ENCODE measurements around the gene INF2. TPM values are rescaled to one million over a fixed set of nuclear protein-coding genes. Genes with fewer than 3 reads are reported as not detected.
"Not testable (repeated sequence)": the region's sequence is repeated elsewhere in the genome, so short reads cannot be mapped to it uniquely, and the experiment has no call there.

Gene INF2
- total RNA-seq, 2 experiments from 2014 or later: 74.9 to 76.9 TPM

- ATAC-seq (ENCODE audit: poor library complexity): no peak
- no peaks in the 10 kb centered on the region for H3K9me3 Mint-ChIP-seq
- Histone ChIP-seq H3K4me1 (ENCODE audit: insufficient read depth, low read length) (peaks cover 46% of the 10 kb centered on the region), H3K9me3 (ENCODE audit: control insufficient read depth in 1 of 2, insufficient read depth in 1 of 2, low read length in 2 of 2) (peaks cover 0 to 20% of the 10 kb centered on the region in 2 experiments), H3K36me3 (ENCODE audit: insufficient read depth, low read length) (no peaks in the 10 kb centered on the region), H3K27ac (ENCODE audit: low read depth in 1 of 2, low read length in 2 of 2) (no peak overlapping the region), H3K4me3 (ENCODE audit: low read length) (no peak overlapping the region), H3K27me3 (ENCODE audit: control insufficient read depth in 1 of 2, insufficient read depth in 2 of 2, low read length in 2 of 2) (peaks cover 15 to 18% of the 10 kb centered on the region in 2 experiments)
- peak in 1 of 14 experiments; percentile 20 for DNase-seq
- H3K4me3 Mint-ChIP-seq: no peak overlapping the region
- intact Hi-C loops (cut with DNase I, micrococcal nuclease): no loop called here
- no peaks in the 10 kb centered on the region for H3K36me3 Mint-ChIP-seq (ENCODE audit: low read depth)
- TF ChIP-seq CTCF (IDR thresholded peaks at IDR 0.05): no peak
- no peak overlapping the region for H3K27ac Mint-ChIP-seq
- peaks cover 59% of the 10 kb centered on the region for H3K4me1 Mint-ChIP-seq (ENCODE audit: low read depth)
- peaks cover 6% of the 10 kb centered on the region for H3K27me3 Mint-ChIP-seq
- POLR2A ChIA-PET: interaction anchor here (0.8 kb wide), 1 partner anchor 35 kb away, joined by 3 read pairs; no protein-coding TSS in a partner anchor
- CTCF ChIA-PET: no interaction called here
Observed at GRCh38 chr14:104659764-104660523, 29.5 kb upstream of the INF2 start.

GRCh38 chr14:104660597-104660996, 28.8 kb upstream of the INF2 start:
- peak in 2 of 14 experiments; percentile 14 to 26 for DNase-seq
- TF ChIP-seq CTCF (IDR thresholded peaks at IDR 0.05): no peak
- H3K36me3 ChIP-seq (ENCODE audit: insufficient read depth, low read length): no peaks in the 10 kb centered on the region
- ChIA-PET CTCF (no interaction called here), POLR2A (interaction anchor here (0.8 kb wide), 1 partner anchor 35 kb away, joined by 3 read pairs; no protein-coding TSS in a partner anchor)
- no peak overlapping the region for H3K27ac Mint-ChIP-seq
- H3K9me3 Mint-ChIP-seq: no peaks in the 10 kb centered on the region
- H3K27ac ChIP-seq (ENCODE audit: low read depth in 1 of 2, low read length in 2 of 2): no peak overlapping the region
- peaks cover 6% of the 10 kb centered on the region for H3K27me3 Mint-ChIP-seq
- no peaks in the 10 kb centered on the region for H3K36me3 Mint-ChIP-seq (ENCODE audit: low read depth)
- no peak overlapping the region for H3K4me3 Mint-ChIP-seq
- H3K27me3 ChIP-seq (ENCODE audit: control insufficient read depth in 1 of 2, insufficient read depth in 2 of 2, low read length in 2 of 2): peaks cover 15 to 18% of the 10 kb centered on the region in 2 experiments
- H3K4me1 Mint-ChIP-seq (ENCODE audit: low read depth): peaks cover 65% of the 10 kb centered on the region
- H3K4me3 ChIP-seq (ENCODE audit: low read length): no peak overlapping the region
- peaks cover 0 to 17% of the 10 kb centered on the region in 2 experiments for H3K9me3 ChIP-seq (ENCODE audit: control insufficient read depth in 1 of 2, insufficient read depth in 1 of 2, low read length in 2 of 2)
- intact Hi-C loops (cut with DNase I, micrococcal nuclease): no loop called here
- ATAC-seq (ENCODE audit: poor library complexity): no peak
- peaks cover 53% of the 10 kb centered on the region for H3K4me1 ChIP-seq (ENCODE audit: insufficient read depth, low read length)

DNA sequence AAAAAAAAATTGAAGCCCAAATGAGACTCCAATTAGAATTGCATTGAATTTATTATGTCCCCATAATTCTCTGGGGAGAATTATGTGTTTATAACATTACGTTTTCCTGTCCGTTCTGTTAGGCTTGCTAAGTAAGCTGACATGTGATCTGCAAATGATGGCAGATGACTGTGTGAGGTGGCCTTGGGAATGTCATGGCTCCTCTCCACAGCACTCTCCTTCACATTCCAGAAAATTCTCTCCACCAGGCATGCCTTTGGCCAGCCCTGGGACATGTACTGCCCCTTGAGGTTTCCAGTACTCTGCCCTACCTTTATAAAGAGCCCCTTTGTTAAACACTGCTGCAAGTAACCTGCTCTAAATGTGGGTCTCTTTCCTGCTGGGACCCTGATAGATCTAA, 28.3 kb upstream of the INF2 start:
- Mint-ChIP-seq H3K27me3 (peaks cover 6% of the 10 kb centered on the region), H3K4me1 (ENCODE audit: low read depth) (peaks cover 65% of the 10 kb centered on the region), H3K36me3 (ENCODE audit: low read depth) (no peaks in the 10 kb centered on the region), H3K9me3 (no peaks in the 10 kb centered on the region), H3K4me3 (no peak overlapping the region), H3K27ac (no peak overlapping the region)
- Histone ChIP-seq H3K27ac (ENCODE audit: low read depth in 1 of 2, low read length in 2 of 2) (no peak overlapping the region), H3K9me3 (ENCODE audit: control insufficient read depth in 1 of 2, insufficient read depth in 1 of 2, low read length in 2 of 2) (peaks cover 0 to 17% of the 10 kb centered on the region in 2 experiments), H3K36me3 (ENCODE audit: insufficient read depth, low read length) (no peaks in the 10 kb centered on the region), H3K27me3 (ENCODE audit: control insufficient read depth in 1 of 2, insufficient read depth in 2 of 2, low read length in 2 of 2) (peaks cover 15 to 18% of the 10 kb centered on the region in 2 experiments), H3K4me1 (ENCODE audit: insufficient read depth, low read length) (peaks cover 58% of the 10 kb centered on the region), H3K4me3 (ENCODE audit: low read length) (no peak overlapping the region)
- DNase-seq: no peak
- no peak for TF ChIP-seq CTCF (IDR thresholded peaks at IDR 0.05)
- intact Hi-C loops (cut with DNase I, micrococcal nuclease): no loop called here
- no peak for ATAC-seq (ENCODE audit: poor library complexity)
- CTCF ChIA-PET: no interaction called here
- POLR2A ChIA-PET: no interaction called here

GRCh38 chr14:104661528-104662157, 27.8 kb upstream of the INF2 start:
- H3K27ac ChIP-seq (ENCODE audit: low read depth in 1 of 2, low read length in 2 of 2); DNase-seq; POLR2A ChIA-PET; intact Hi-C loops (cut with DNase I, micrococcal nuclease); H3K36me3 ChIP-seq (ENCODE audit: insufficient read depth, low read length); H3K4me3 ChIP-seq (ENCODE audit: low read length); H3K27ac Mint-ChIP-seq; ATAC-seq (ENCODE audit: poor library complexity); H3K4me3 Mint-ChIP-seq; H3K9me3 Mint-ChIP-seq; CTCF ChIA-PET; H3K36me3 Mint-ChIP-seq (ENCODE audit: low read depth); H3K27me3 Mint-ChIP-seq: not testable (repeated sequence)
- H3K9me3 ChIP-seq (ENCODE audit: control insufficient read depth in 1 of 2, insufficient read depth in 1 of 2, low read length in 2 of 2): peaks cover 0 to 17% of the 10 kb centered on the region in 2 experiments
- peaks cover 15 to 18% of the 10 kb centered on the region in 2 experiments for H3K27me3 ChIP-seq (ENCODE audit: control insufficient read depth in 1 of 2, insufficient read depth in 2 of 2, low read length in 2 of 2)
- H3K4me1 Mint-ChIP-seq (ENCODE audit: low read depth): peaks cover 61% of the 10 kb centered on the region
- peaks cover 60% of the 10 kb centered on the region for H3K4me1 ChIP-seq (ENCODE audit: insufficient read depth, low read length)

GRCh38 chr14:104662472-104662871, 26.9 kb upstream of the INF2 start:
- POLR2A ChIA-PET; ATAC-seq (ENCODE audit: poor library complexity); intact Hi-C loops (cut with DNase I, micrococcal nuclease); H3K27me3 Mint-ChIP-seq; DNase-seq; H3K27ac Mint-ChIP-seq; H3K4me3 Mint-ChIP-seq; H3K27ac ChIP-seq (ENCODE audit: low read depth in 1 of 2, low read length in 2 of 2); H3K36me3 ChIP-seq (ENCODE audit: insufficient read depth, low read length); H3K36me3 Mint-ChIP-seq (ENCODE audit: low read depth); CTCF ChIA-PET; H3K4me3 ChIP-seq (ENCODE audit: low read length); H3K9me3 Mint-ChIP-seq: not testable (repeated sequence)
- Histone ChIP-seq H3K9me3 (ENCODE audit: control insufficient read depth in 1 of 2, insufficient read depth in 1 of 2, low read length in 2 of 2) (peaks cover 0 to 17% of the 10 kb centered on the region in 2 experiments), H3K27me3 (ENCODE audit: control insufficient read depth in 1 of 2, insufficient read depth in 2 of 2, low read length in 2 of 2) (peaks cover 15 to 18% of the 10 kb centered on the region in 2 experiments), H3K4me1 (ENCODE audit: insufficient read depth, low read length) (peaks cover 51% of the 10 kb centered on the region)
- peaks cover 53% of the 10 kb centered on the region for H3K4me1 Mint-ChIP-seq (ENCODE audit: low read depth)
